ENCODE data around the gene MRM2.

Gene MRM2

DNA sequence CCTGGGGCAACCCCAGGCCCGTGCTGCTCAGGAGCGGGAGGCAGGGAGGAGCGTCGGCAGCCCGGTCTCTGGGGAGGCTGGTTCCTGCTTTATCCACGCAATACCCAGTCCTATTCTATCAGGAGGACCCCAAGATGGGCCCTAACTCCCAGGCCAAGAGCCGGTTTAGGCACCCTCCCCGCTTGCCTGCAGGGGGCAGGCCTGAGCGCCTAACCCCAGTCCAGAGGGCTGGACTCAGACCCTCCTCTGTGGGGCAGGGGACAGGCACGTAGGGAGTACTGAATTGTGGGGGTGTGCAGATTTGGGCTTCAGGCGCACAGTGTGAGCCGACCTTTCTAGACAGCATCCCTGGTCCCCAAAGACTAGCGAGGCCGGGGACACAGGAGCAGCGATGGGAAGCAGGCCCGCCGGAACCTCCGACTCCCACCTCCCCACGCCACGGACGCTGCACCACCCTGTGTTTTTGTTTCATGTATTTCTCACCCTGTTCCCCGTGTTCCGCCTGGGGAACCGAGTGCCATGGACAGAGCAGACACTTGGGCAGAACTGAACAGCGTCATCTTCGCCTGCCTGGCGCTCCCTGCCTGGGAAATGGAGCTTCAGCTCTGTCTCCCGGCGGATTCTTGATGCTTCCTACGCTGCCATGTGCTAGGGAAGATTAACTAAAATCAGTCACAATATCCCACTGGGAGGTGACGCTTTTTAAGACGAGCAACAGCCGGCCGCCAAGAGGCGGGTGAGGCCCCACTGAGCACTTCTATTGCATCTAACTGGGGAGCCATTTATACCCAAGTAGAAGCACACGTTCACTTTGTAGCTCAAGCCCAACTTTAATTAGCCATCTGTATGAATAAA, 5.4 kb upstream of the MRM2 start:
- DNase-seq (ENCODE audit: low read depth) = no peak

GRCh38 chr7:2245883-2246675, 4.1 kb upstream of the MRM2 start:
- DNase-seq (ENCODE audit: low read depth) = no peak

GRCh38 chr7:2244404-2244995, 2.5 kb upstream of the MRM2 start:
- DNase-seq (ENCODE audit: low read depth) = no peak

DNA sequence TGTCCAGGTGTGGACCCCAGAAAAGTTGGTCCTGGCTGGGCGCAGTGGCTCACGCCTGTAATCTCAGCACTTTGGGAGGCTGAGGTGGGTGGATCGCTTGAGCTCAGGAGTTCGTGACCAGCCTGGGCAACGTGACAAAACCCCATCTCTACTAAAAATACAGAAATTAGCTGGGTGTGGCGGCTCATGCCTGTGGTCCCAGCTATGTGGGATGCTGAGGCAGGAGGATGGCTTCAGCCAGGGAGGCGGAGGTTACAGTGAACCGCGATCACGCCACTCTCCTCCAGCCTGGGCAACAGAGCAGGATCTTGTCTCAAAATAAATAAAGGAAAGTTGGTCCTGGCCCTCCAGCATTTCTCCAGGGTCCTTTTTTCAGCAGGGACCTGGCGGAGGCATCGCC, 1.5 kb upstream of the MRM2 start:
- no peak for DNase-seq (ENCODE audit: low read depth)

GRCh38 chr7:2242541-2243429, 780 bp upstream of the MRM2 start:
- DNase-seq (ENCODE audit: low read depth) = no peak

DNA sequence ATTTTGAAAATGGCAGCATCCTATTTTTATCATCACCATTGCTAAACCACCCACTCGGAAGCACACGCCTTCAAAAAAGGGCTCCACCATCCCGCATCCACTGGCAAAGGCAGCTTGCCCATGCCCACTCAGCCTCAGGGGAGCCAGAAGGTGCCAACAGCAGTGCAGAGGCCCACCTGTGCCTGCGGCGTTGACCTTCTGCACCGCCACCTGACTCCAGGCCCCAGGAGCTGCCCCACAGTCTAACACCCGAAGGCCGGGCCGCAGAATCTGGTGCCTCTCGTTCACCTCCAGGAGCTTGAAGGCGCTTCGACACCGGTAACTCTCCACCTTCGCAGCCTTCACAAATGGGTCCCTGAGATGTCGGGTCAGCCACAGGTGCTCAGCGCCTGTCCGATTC, 2.8 kb downstream of the MRM2 start:
- no peak for DNase-seq (ENCODE audit: low read depth)

DNA sequence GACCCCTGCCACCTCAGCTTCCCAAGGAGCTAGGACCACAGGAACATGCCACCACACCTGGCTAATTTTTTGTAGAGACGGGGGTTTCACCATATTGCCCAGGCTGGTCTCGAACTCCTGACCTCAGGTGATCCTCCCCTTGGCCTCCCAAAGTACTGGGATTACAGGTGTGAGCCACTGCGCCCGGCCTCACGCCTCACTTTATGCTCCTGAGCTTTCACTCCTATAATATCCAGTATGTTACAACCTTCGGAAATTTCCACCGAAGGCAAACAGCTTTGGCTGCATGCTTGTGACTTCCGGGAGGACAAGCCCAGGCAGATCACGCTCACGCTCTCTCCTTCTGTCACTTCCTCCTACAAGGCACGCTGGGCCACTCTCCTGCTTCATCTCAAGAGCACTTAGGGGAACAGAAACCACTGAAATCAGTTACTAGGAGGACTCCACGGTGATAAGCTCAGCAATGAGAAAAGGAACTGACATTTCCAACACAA, 4.8 kb downstream of the MRM2 start:
- DNase-seq (ENCODE audit: low read depth) = no peak

DNA sequence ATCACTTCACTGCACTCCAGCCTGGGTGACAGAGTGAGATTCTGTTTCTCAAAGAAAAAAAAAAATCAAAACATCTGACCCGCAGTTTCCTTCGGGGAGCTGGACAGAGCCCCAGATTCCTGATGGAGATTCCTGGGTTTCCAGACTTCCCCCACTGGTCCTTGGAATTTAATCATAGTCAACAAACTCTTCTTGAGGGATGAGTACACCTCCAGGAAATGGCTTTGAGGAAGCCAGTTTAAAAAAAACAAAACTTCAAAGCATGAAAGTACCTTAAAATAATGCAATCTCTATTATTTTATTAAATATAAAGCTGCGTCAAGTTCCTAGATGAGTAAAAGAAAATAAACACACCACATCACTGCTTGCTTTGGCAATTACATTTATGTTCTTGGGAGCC, 8.1 kb downstream of the MRM2 start:
- no peak for DNase-seq (ENCODE audit: low read depth)

GRCh38 chr7:2232766-2233520, 9.1 kb downstream of the MRM2 start, which contains the start of gene MAD1L1:
Gene MAD1L1 (minus strand): TSS chr7:2232945. CDS start chr7:2230133, 2,812 bp downstream.
- DNase-seq (ENCODE audit: low read depth) = peak; percentile 76

DNA sequence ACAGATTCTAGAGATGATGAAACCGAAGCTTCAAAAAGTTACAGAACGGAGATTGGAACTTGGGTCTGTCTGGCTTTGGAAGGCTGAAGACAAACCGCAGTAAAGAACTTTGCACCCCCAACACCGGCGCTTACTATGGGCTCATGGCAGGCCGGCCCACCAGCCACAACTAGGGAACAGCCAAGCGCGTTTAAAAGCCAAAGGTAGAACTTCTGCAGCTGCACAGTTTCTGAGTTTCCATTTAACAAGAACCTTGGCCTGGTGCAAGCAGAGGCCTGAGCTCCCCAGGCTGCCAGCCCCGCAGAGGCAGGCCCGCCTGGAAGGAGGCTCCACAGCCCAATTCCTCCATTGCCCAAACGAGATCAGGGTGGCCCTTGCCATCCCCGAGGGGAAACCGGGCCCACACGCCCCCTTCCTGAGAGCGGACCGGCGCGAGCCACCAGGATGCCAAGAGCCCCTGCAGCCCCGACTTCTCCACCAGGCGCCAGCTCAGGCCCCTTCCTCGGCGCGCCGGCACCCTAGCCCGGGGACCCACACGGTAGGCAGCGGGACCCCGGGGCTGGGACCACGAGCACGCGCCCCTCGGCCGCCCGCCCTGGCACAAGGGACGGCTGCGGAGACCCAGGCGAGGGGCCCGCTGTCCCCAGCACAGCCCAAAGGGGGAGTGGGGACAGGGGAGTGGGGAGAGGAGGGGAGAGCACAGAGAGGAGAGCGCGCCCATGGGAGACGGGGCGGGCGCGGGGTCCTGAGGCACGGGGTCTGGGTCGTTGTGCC, 9.8 kb downstream of the MRM2 start:
- DNase-seq (ENCODE audit: low read depth) = no peak

- no peak for DNase-seq (ENCODE audit: low read depth)
These were observed 11.1 kb downstream of the MRM2 start for GRCh38 chr7:2230882-2231281.

GRCh38 chr7:2230226-2230625, 11.8 kb downstream of the MRM2 start:
- DNase-seq (ENCODE audit: low read depth) = no peak

DNA sequence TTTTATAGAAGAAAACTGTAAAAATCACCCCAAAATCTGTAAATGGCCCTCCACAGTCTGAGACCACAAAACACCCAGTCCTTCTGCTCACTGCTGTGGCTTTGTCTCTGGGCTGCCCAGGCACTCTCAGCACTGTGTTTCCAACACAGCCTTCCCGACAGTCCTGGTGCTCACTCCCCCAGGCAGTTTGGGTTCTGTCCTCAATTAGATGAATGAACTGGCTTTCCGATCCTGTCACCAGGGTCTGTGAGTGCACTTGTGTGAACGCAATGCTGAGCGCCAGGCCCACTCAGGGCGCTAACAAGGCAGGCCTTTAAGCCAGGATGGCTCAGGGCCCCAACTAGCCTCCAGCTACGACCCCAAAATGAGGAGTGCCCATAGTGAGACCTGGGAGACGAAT, 12.5 kb downstream of the MRM2 start:
- no peak for DNase-seq (ENCODE audit: low read depth)

- no peak for DNase-seq (ENCODE audit: low read depth)
These were observed 13.1 kb downstream of the MRM2 start for GRCh38 chr7:2228921-2229320.

DNA sequence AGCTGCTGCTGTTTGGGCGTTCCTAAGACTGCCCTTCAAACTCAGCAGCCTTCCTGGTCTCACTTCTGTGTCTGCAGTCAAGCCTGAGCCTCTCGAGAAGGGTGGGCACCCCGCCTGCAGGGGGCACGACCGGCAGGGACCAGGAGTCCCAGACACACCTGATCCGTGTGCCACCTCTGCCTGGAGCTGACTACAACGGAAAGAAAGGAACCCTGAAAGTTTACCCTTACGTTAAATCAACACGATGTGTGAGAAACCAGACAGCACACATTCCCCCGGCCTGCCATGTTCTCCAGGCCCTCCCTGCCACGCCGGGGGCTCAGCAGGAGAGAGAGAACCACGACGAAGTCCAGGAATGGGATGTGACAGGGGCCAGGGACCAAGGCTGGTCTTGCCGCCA, 14.3 kb downstream of the MRM2 start:
- no peak for DNase-seq (ENCODE audit: low read depth)

- no peak for DNase-seq (ENCODE audit: low read depth)
These were observed 16.2 kb downstream of the MRM2 start for GRCh38 chr7:2225830-2226229.

DNA sequence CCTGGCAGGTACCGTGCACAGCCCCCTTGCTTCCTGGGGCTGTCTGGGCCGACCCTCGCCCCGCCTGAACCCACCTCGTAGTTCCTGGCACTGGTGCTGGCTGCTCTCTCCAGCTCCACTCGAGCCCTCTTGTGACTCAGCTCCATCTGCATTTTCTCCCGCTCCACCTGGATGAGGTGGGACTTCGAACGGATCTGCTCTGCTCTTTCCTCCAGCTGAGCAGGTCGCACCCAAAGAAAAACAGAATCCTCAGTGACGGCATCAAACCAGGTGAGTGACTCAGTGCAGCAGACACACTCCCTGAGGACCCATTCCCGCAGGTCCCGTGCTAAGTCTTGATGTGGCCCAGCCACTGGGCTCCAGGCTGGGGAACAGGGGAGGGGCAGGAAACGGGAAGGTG, 16.7 kb downstream of the MRM2 start:
- DNase-seq (ENCODE audit: low read depth) = no peak

DNA sequence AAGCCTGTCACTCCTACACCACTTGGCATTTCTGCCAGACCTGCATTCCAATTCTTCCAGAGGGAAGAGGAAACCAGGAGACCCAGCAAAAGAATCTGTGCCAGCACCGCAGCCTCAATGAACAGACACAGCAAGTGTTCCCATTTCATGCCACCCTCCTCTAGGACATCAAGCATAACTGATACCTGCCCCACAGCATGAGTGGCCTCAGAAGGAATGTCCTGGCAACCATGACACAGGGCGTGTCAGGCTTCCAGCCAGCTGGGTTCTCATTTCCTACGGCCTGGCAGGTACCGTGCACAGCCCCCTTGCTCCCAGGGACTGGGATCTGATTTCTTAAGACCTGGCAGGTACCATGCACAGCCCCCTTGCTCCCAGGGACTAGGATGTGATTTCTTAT, 17.1 kb downstream of the MRM2 start:
- DNase-seq (ENCODE audit: low read depth) = no peak

- no peak for DNase-seq (ENCODE audit: low read depth)
These were observed 17.5 kb downstream of the MRM2 start for GRCh38 chr7:2224491-2224928.

GRCh38 chr7:2223321-2223720, 18.7 kb downstream of the MRM2 start:
- DNase-seq (ENCODE audit: low read depth) = no peak

Data from T-helper 22 cell (primary cell).